ENCODE data around the gene SCUBE2. TPM values are rescaled to one million over a fixed set of nuclear protein-coding genes. Genes with fewer than 3 reads are reported as not detected.

SCUBE2 gene
- total and polyA plus RNA-seq, 2 donors (not counting 1 experiment from before 2014, with no cell fraction given): 0.61 to 1.8 TPM

DNA sequence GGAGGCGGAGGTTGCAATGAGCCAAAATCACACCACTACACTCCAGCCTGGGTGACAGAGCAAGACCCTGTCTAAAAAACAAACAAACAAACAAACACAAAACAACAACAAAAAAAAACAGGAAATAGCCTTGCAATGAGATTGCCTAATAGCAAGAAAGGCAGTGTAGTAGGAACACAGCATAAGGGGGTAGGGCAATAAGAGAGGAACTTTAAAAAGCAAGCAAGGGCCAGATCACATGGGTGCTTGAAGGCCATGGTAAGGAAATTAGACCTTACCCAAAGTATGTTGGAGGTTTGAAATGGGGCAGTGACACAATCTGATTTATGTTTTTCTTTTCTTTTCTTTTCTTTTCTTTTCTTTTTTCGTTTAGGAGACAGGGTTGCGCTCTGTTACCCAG, 52.9 kb downstream of the SCUBE2 start:
- peaks cover 2% of the 10 kb centered on the region for H3K27me3 ChIP-seq (ENCODE audit: control insufficient read depth, insufficient read depth, low read length)
- H3K9ac ChIP-seq (ENCODE audit: insufficient read depth, low read length): no peak overlapping the region
- no peak overlapping the region for H3K4me3 ChIP-seq (replicated peaks in 1 of 4; ENCODE audit: control extremely low read depth in 1 of 4, insufficient read depth in 1 of 4, low read depth in 3 of 4, low read length in 4 of 4)
- TF ChIP-seq EZH2 (IDR thresholded peaks at IDR 0.05; ENCODE audit: low read length, missing control alignments): no peak
- TF ChIP-seq, protein P1, sequence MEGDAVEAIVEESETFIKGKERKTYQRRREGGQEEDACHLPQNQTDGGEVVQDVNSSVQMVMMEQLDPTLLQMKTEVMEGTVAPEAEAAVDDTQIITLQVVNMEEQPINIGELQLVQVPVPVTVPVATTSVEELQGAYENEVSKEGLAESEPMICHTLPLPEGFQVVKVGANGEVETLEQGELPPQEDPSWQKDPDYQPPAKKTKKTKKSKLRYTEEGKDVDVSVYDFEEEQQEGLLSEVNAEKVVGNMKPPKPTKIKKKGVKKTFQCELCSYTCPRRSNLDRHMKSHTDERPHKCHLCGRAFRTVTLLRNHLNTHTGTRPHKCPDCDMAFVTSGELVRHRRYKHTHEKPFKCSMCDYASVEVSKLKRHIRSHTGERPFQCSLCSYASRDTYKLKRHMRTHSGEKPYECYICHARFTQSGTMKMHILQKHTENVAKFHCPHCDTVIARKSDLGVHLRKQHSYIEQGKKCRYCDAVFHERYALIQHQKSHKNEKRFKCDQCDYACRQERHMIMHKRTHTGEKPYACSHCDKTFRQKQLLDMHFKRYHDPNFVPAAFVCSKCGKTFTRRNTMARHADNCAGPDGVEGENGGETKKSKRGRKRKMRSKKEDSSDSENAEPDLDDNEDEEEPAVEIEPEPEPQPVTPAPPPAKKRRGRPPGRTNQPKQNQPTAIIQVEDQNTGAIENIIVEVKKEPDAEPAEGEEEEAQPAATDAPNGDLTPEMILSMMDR (conservative IDR thresholded peaks at IDR 0.05 in 1 of 2, IDR thresholded peaks at IDR 0.05 in 1 of 2; ENCODE audit: low read depth in 1 of 2, low read length in 2 of 2): no peak
- H4K20me1 ChIP-seq (ENCODE audit: control insufficient read depth, extremely low read depth, insufficient read depth, low read length): no peaks in the 10 kb centered on the region
- H3K4me2 ChIP-seq (ENCODE audit: extremely low read depth, insufficient read depth, low read length): no peak overlapping the region
- H3K27ac ChIP-seq (ENCODE audit: insufficient read depth, low read length): no peak overlapping the region
- H2AFZ ChIP-seq (ENCODE audit: low read length): no peak overlapping the region
- no peaks in the 10 kb centered on the region for H3K36me3 ChIP-seq (ENCODE audit: control insufficient read depth, insufficient read depth, low read length)
- no peaks in the 10 kb centered on the region for H3K79me2 ChIP-seq (ENCODE audit: control insufficient read depth, insufficient read depth, low read length)
- no peaks in the 10 kb centered on the region for H3K4me1 ChIP-seq (ENCODE audit: control insufficient read depth, extremely low read depth, insufficient read depth, low read length)
- no peaks in the 10 kb centered on the region for H3K9me3 ChIP-seq (ENCODE audit: control insufficient read depth, insufficient read depth, low read depth, low read length)
- no peak for DNase-seq (ENCODE audit: low read depth in 2 of 2)

DNA sequence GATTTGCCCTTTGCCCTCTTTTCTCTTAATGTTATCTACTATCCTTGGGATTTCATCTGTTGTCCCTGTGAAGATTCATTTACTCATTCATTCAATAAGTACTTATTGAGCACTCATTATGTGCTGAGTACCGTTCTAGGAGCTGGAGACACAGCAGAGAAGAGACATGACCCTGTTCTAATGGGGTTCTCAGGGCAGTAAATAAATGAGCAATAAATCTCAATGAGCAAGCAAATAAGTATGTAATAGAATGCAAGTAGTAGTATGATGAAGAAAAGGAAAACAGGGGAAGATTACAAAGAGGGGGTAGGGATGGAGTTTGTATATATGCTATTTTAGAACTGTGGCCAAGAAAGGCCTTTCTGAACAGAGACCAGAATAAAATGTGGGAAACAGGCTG, 53.4 kb downstream of the SCUBE2 start:
- H3K9me3 ChIP-seq (ENCODE audit: control insufficient read depth, insufficient read depth, low read depth, low read length): no peaks in the 10 kb centered on the region
- TF ChIP-seq, protein P1 (conservative IDR thresholded peaks at IDR 0.05 in 1 of 2, IDR thresholded peaks at IDR 0.05 in 1 of 2; ENCODE audit: low read depth in 1 of 2, low read length in 2 of 2): no peak
- TF ChIP-seq EZH2 (IDR thresholded peaks at IDR 0.05; ENCODE audit: low read length, missing control alignments): no peak
- no peaks in the 10 kb centered on the region for H3K79me2 ChIP-seq (ENCODE audit: control insufficient read depth, insufficient read depth, low read length)
- no peak overlapping the region for H2AFZ ChIP-seq (ENCODE audit: low read length)
- peaks cover 2% of the 10 kb centered on the region for H3K27me3 ChIP-seq (ENCODE audit: control insufficient read depth, insufficient read depth, low read length)
- H3K27ac ChIP-seq (ENCODE audit: insufficient read depth, low read length): no peak overlapping the region
- no peak overlapping the region for H3K9ac ChIP-seq (ENCODE audit: insufficient read depth, low read length)
- H4K20me1 ChIP-seq (ENCODE audit: control insufficient read depth, extremely low read depth, insufficient read depth, low read length): no peaks in the 10 kb centered on the region
- H3K4me2 ChIP-seq (ENCODE audit: extremely low read depth, insufficient read depth, low read length): no peak overlapping the region
- DNase-seq (ENCODE audit: low read depth in 2 of 2): no peak
- H3K4me1 ChIP-seq (ENCODE audit: control insufficient read depth, extremely low read depth, insufficient read depth, low read length): no peaks in the 10 kb centered on the region
- no peaks in the 10 kb centered on the region for H3K36me3 ChIP-seq (ENCODE audit: control insufficient read depth, insufficient read depth, low read length)
- no peak overlapping the region for H3K4me3 ChIP-seq (replicated peaks in 1 of 4; ENCODE audit: control extremely low read depth in 1 of 4, insufficient read depth in 1 of 4, low read depth in 3 of 4, low read length in 4 of 4)

DNA sequence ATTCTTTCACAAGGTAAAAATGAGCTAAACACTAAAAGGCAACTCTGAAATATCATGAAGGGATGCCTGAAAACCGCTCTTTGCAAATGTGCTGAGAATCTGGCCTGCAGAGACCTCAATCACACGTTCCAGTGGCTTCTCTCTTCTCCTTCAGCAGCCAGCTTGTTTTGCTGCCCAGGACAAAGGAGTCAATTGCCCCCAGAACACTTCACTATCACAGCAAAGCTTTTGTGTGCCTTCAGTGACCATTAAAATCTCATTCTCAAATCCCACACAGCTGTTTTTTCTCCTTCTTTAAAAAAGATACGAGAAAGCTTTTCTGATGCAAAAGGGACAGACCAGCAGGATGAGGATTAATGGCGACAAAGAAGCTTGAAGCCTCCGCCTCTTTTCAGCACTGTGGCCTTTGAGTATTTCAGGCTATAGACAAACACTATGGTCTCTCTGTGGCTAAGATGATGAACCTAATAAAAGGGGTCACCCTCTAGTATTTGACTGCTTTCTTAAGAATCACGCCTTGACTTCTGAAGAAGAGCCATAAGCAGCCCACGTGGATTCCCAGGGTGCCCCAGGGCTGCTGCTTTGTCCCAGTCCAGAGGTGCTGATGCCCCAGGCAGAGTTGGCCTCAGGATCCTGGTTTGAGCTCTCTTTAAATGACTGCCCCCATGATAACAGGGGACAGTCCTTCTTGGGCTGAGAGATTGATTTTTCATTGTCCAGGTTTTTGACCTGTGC, 54.2 kb downstream of the SCUBE2 start:
- no peak for TF ChIP-seq EZH2 (IDR thresholded peaks at IDR 0.05; ENCODE audit: low read length, missing control alignments)
- TF ChIP-seq, protein P1 (conservative IDR thresholded peaks at IDR 0.05 in 1 of 2, IDR thresholded peaks at IDR 0.05 in 1 of 2; ENCODE audit: low read depth in 1 of 2, low read length in 2 of 2): no peak

More for the DNA sequence above, 54.2 kb downstream of the SCUBE2 start:
- no peaks in the 10 kb centered on the region for H3K36me3 ChIP-seq (ENCODE audit: control insufficient read depth, insufficient read depth, low read length)
- H3K9ac ChIP-seq (ENCODE audit: insufficient read depth, low read length): no peak overlapping the region
- H3K9me3 ChIP-seq (ENCODE audit: control insufficient read depth, insufficient read depth, low read depth, low read length): no peaks in the 10 kb centered on the region
- no peaks in the 10 kb centered on the region for H3K4me1 ChIP-seq (ENCODE audit: control insufficient read depth, extremely low read depth, insufficient read depth, low read length)
- H3K79me2 ChIP-seq (ENCODE audit: control insufficient read depth, insufficient read depth, low read length): no peaks in the 10 kb centered on the region
- H2AFZ ChIP-seq (ENCODE audit: low read length): no peak overlapping the region
- H3K27me3 ChIP-seq (ENCODE audit: control insufficient read depth, insufficient read depth, low read length): peaks cover 2% of the 10 kb centered on the region
- H4K20me1 ChIP-seq (ENCODE audit: control insufficient read depth, extremely low read depth, insufficient read depth, low read length): no peaks in the 10 kb centered on the region
- no peak overlapping the region for H3K27ac ChIP-seq (ENCODE audit: insufficient read depth, low read length)
- no peak for DNase-seq (ENCODE audit: low read depth in 2 of 2)
- H3K4me2 ChIP-seq (ENCODE audit: extremely low read depth, insufficient read depth, low read length): no peak overlapping the region
- H3K4me3 ChIP-seq (replicated peaks in 1 of 4; ENCODE audit: control extremely low read depth in 1 of 4, insufficient read depth in 1 of 4, low read depth in 3 of 4, low read length in 4 of 4): no peak overlapping the region
